Gastroesophageal sphincter (tissue), 3 donors: ENCODE data around the gene OVOL3.

ENCODE experiments used
- CTCF ChIP-seq, 4 experiments: fragments of 200-600 bp in 2 of 4; fragments of 450-650 bp in 2 of 4; sonication (generic) in 1 of 4; IDR thresholded peaks; one replicate each; pipeline ENCODE4 v1.5.1; 2017 to 2019; ENCODE audit warnings: antibody characterized with exemption in 4 of 4, mild to moderate bottlenecking in 2 of 4, moderate library complexity in 2 of 4
- POLR2A ChIP-seq, 2 donors: fragments of 450-650 bp; IDR thresholded peaks; one replicate each; pipeline ENCODE4 v1.6.1; 2017; ENCODE audit warnings: antibody characterized with exemption in 2 of 2, mild to moderate bottlenecking in 2 of 2, moderate library complexity in 1 of 2

DNA sequence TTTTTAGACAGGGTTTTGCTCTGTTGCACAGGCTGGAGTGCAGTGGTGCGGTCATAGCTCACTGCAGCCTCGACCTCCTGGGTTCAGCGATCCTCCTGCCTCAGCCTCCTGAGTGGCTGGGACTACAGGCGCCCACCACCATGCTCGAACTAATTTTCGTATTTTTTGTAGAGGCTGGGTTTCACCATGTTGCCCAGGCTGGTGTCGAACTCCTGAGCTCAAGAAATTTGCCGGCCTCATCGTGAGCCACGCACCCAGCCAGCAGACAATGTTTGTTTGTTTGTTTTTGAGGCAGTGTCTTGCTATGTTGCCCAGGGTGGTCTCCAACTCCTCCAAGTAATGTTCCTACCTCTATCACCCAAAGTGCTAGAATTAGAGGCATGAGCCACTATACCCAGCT, 42.2 kb downstream of the OVOL3 start:
- TF ChIP-seq CTCF (IDR thresholded peaks at IDR 0.05) (no peak), POLR2A (IDR thresholded peaks at IDR 0.05) (no peak)
